WTC11 (cell line): ENCODE results near the gene OR6C75. TPM values are rescaled to one million over a fixed set of nuclear protein-coding genes. Genes with fewer than 3 reads are reported as not detected.
"Not testable (repeated sequence)": the region's sequence is repeated elsewhere in the genome, so short reads cannot be mapped to it uniquely, and the experiment has no call there.

Experiments used
- ATAC-seq: fragments of 200-7000 bp; cut with Tn5 transposase; 2 replicates; pipeline ENCODE4 v1.10.0; 2021; ENCODE audit warnings: mild to moderate bottlenecking, moderate library complexity
- CTCF ChIA-PET: fragments of 300-600 bp; sonication (Branson Sonifier 250); formaldehyde crosslinking; loops from one replicate; lab custom pipeline; 2021; ENCODE audit warnings: antibody characterized with exemption; lab: Charles Lee
- POLR2A ChIA-PET: fragments of 350-600 bp; sonication (Branson Sonifier 250); formaldehyde crosslinking; loops from one replicate; lab custom pipeline; 2021; ENCODE audit warnings: antibody characterized with exemption; lab: Charles Lee
- DNase-seq: peaks from one replicate; pipeline ENCODE4 v3.0.0; 2021; ENCODE audit warnings: low spot score
- H3K27ac Mint-ChIP-seq: 2 replicates; pipeline ENCODE4 v1.8.0; 2021; ENCODE audit warnings: mixed read lengths
- H3K27me3 Mint-ChIP-seq: 2 replicates; pipeline ENCODE4 v1.8.0; 2021; ENCODE audit warnings: low read depth, mild to moderate bottlenecking, moderate library complexity, mixed read lengths
- H3K36me3 Mint-ChIP-seq: 2 replicates; pipeline ENCODE4 v1.8.0; 2021; ENCODE audit warnings: mixed read lengths
- H3K4me1 Mint-ChIP-seq: 2 replicates; pipeline ENCODE4 v1.8.0; 2022; ENCODE audit warnings: mixed read lengths
- H3K4me3 Mint-ChIP-seq: 2 replicates; pipeline ENCODE4 v1.8.0; 2021; ENCODE audit warnings: mild to moderate bottlenecking, moderate library complexity, mixed read lengths
- H3K9me3 Mint-ChIP-seq: 2 replicates; pipeline ENCODE4 v1.8.0; 2021; ENCODE audit warnings: mixed read lengths
- E2F4 ChIP-seq: sonication (generic); formaldehyde crosslinking; IDR thresholded peaks from 2 replicates; pipeline ENCODE4 v1.8.1; 2022; ENCODE audit warnings: low read depth, mild to moderate bottlenecking, moderate library complexity, missing genetic modification reagents, borderline replicate concordance
- NFYB ChIP-seq: sonication (generic); formaldehyde crosslinking; conservative IDR thresholded peaks from 2 replicates; pipeline ENCODE4 v1.8.0; 2022; ENCODE audit warnings: low read depth, missing genetic modification reagents
- NR1H2 ChIP-seq: sonication (generic); formaldehyde crosslinking; IDR thresholded peaks from 2 replicates; pipeline ENCODE4 v1.9.0; 2021; ENCODE audit warnings: mild to moderate bottlenecking, moderate library complexity, missing genetic modification reagents
- RELA ChIP-seq: sonication (generic); formaldehyde crosslinking; IDR thresholded peaks from 2 replicates; pipeline ENCODE4 v1.8.1; 2022; ENCODE audit warnings: missing genetic modification reagents, mild to moderate bottlenecking, borderline replicate concordance
- TEAD4 ChIP-seq: sonication (generic); formaldehyde crosslinking; IDR thresholded peaks from 2 replicates; pipeline ENCODE4 v1.8.0; 2022; ENCODE audit warnings: mild to moderate bottlenecking, missing genetic modification reagents
- ZNF121 ChIP-seq: sonication (generic); formaldehyde crosslinking; IDR thresholded peaks from 2 replicates; pipeline ENCODE4 v1.8.0; 2023; ENCODE audit warnings: missing genetic modification reagents
- ZNF138 ChIP-seq: sonication (generic); formaldehyde crosslinking; conservative IDR thresholded peaks from 2 replicates; pipeline ENCODE4 v1.8.1; 2022; ENCODE audit warnings: mild to moderate bottlenecking, moderate library complexity, missing genetic modification reagents
- ZNF219 ChIP-seq: sonication (generic); formaldehyde crosslinking; IDR thresholded peaks from 2 replicates; pipeline ENCODE4 v1.8.0; 2023; ENCODE audit warnings: missing genetic modification reagents, mild to moderate bottlenecking, borderline replicate concordance
- ZNF281 ChIP-seq: sonication (generic); formaldehyde crosslinking; IDR thresholded peaks from 2 replicates; pipeline ENCODE4 v1.8.0; 2023; ENCODE audit warnings: mild to moderate bottlenecking, missing genetic modification reagents
- ZNF423 ChIP-seq: fragments of 250-450 bp; sonication (Bioruptor Pico); IDR thresholded peaks from 2 replicates; pipeline ENCODE4 v2.1.2; 2022; ENCODE audit warnings: mild to moderate bottlenecking, moderate library complexity
- ZSCAN18 ChIP-seq: fragments of 250-450 bp; sonication (Bioruptor Pico); IDR thresholded peaks from 2 replicates; pipeline ENCODE4 v2.1.2; 2022; ENCODE audit warnings: mild to moderate bottlenecking, moderate library complexity
- total RNA-seq: library from RNA; stranded (reverse); gene quantifications from 3 replicates; pipeline ENCODE4 v1.2.3, GENCODE V29; 2021
- TF ChIP-seq, protein P1 (sequence below): sonication (generic); formaldehyde crosslinking; IDR thresholded peaks from 2 replicates; pipeline ENCODE4 v1.8.1; 2022; ENCODE audit warnings: missing genetic modification reagents, borderline replicate concordance

OR6C75 gene
- total RNA-seq, 1 experiment from 2014 or later: not detected

DNA sequence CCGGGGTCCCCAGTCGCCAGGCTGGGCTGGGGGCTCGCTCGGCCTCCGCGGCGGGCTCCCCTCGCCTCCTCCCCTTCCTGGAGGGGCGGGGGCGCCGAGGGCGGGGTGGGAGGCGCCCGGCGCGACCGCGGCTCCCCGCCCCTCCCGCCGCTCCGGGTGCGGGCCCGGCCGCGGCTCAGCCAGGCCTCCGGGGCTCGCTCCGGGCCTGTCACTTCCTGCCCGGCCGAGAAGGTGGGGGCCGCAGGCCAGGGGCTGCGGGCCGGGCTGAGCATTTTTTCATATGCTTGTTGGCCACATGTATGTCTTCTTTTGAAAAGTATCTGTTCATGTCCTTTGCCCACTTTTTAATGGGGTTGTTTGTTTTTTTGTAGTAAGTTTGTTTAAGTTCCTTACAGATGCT lies 52.1 kb downstream of the OR6C75 start:
- H3K36me3 Mint-ChIP-seq, H3K27me3 Mint-ChIP-seq, H3K27ac Mint-ChIP-seq, POLR2A ChIA-PET, DNase-seq, H3K9me3 Mint-ChIP-seq: not testable (repeated sequence)
- peaks cover 20% of the 10 kb centered on the region for H3K4me1 Mint-ChIP-seq
- H3K4me3 Mint-ChIP-seq: peak overlapping the region; percentile 64
- CTCF ChIA-PET: interaction anchor here (0.6 kb wide), 1 partner anchor 242 kb away, joined by 3 read pairs; no protein-coding TSS in a partner anchor
- ATAC-seq: peak; percentile 88

DNA sequence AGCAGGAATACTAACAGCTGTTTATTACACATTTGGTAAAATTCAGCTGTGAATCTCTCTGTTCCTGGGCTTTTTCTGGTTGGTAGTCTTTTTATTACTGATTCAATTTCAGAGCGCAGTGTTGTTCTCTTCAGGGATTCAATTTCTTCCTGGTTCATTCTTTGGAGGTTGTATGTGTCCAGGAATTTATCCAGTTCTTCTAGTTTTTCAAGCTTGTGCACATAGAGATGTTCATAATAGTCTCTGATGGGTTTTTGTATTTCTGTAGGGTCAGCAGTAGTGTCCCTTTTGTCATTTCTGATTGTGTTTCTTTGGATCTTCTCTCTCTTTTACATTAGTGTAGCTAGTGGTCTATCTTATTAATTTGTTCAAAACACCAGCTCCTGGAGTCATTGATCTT lies 54.2 kb downstream of the OR6C75 start:
- ATAC-seq: no peak
- no peaks in the 10 kb centered on the region for H3K9me3 Mint-ChIP-seq
- ChIA-PET POLR2A (no interaction called here), CTCF (no interaction called here)
- no peak overlapping the region for H3K4me3 Mint-ChIP-seq
- DNase-seq: no peak
- no peak overlapping the region for H3K27ac Mint-ChIP-seq
- TF ChIP-seq ZNF121: no peak
- TF ChIP-seq RELA (CRISPR knock-in tag): no peak
- TF ChIP-seq NFYB (CRISPR knock-in tag): no peak
- no peak for TF ChIP-seq ZNF423 (CRISPR knock-in tag)
- TF ChIP-seq, protein P1, sequence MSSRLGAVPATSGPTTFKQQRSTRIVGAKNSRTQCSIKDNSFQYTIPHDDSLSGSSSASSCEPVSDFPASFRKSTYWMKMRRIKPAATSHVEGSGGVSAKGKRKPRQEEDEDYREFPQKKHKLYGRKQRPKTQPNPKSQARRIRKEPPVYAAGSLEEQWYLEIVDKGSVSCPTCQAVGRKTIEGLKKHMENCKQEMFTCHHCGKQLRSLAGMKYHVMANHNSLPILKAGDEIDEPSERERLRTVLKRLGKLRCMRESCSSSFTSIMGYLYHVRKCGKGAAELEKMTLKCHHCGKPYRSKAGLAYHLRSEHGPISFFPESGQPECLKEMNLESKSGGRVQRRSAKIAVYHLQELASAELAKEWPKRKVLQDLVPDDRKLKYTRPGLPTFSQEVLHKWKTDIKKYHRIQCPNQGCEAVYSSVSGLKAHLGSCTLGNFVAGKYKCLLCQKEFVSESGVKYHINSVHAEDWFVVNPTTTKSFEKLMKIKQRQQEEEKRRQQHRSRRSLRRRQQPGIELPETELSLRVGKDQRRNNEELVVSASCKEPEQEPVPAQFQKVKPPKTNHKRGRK (CRISPR knock-in tag): no peak
- TF ChIP-seq E2F4 (CRISPR knock-in tag): no peak
- no peak for TF ChIP-seq ZSCAN18 (CRISPR knock-in tag)
- TF ChIP-seq NR1H2: no peak
- TF ChIP-seq TEAD4 (CRISPR knock-in tag): no peak
- TF ChIP-seq ZNF138 (CRISPR knock-in tag): no peak
- no peak for TF ChIP-seq ZNF219 (CRISPR knock-in tag)
- TF ChIP-seq ZNF281 (CRISPR knock-in tag): no peak
- TF ChIP-seq, all 79 proteins: peak for 0
- Mint-ChIP-seq H3K27me3 (no peaks in the 10 kb centered on the region; the same call in 1 of the 2 replicates), H3K36me3 (no peaks in the 10 kb centered on the region), H3K4me1 (peaks cover 20% of the 10 kb centered on the region)

Other genes starting within 250 kb of the OR6C75 start
- gene OR9K2, start 236.6 kb upstream of the OR6C75 start, total RNA-seq: not detected in 3 replicates
- not detected in 3 replicates for gene OR10A7, start 141.9 kb upstream of the OR6C75 start, total RNA-seq
- not detected in 3 replicates for gene OR6C74, start 118.4 kb upstream of the OR6C75 start, total RNA-seq
- gene OR6C6, start 66.4 kb upstream of the OR6C75 start, total RNA-seq: not detected in 3 replicates
- not detected in 3 replicates for gene OR6C1, start 48.6 kb upstream of the OR6C75 start, total RNA-seq
- not detected in 3 replicates for gene OR6C3, start 32.2 kb upstream of the OR6C75 start, total RNA-seq
- gene OR6C65, start 37.6 kb downstream of the OR6C75 start, total RNA-seq: not detected in 3 replicates
- not detected in 3 replicates for gene OR6C76, start 63.3 kb downstream of the OR6C75 start, total RNA-seq
- gene OR6C2, start 81.1 kb downstream of the OR6C75 start, total RNA-seq: not detected in 3 replicates
- not detected in 3 replicates for gene OR6C70, start 107.2 kb downstream of the OR6C75 start, total RNA-seq
- gene OR6C68, start 129.4 kb downstream of the OR6C75 start, total RNA-seq: not detected in 3 replicates
- gene OR6C4, start 186.6 kb downstream of the OR6C75 start, total RNA-seq: not detected in 3 replicates
- not detected in 3 replicates for gene OR2AP1, start 209.5 kb downstream of the OR6C75 start, total RNA-seq